ENCODE measurements around the gene BDH2.

The BDH2 gene

GRCh38 chr4:103099691-103100392 is at the start of gene BDH2:
Gene BDH2, minus strand, starts transcription at chr4:103099834. Its CDS starts 3,580 bp downstream, at chr4:103096254.
- peak; percentile 78 to 91 for DNase-seq

- DNase-seq = no peak
These were observed 45.3 kb upstream of the BDH2 start for GRCh38 chr4:103144926-103145325.

DNA sequence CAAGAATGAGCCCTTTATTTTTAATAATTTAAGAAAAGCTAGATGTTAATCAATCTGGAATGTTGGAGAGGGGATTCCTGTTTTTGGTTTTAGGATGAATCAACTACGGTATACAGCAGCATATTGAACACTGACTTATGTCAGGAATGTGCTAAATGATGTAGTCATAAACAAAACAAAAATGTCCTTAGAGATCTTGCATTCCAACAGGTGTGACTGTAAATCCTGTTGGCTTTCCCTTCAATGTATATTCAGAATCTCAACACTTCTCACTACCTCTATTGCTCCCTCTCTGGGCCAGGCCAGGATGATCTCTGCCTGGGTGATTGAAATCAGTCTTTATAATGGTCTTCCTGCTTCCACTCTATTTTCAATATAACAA is 37.8 kb upstream of the BDH2 start:
- DNase-seq = no peak

GRCh38 chr4:103136671-103137445 is 37.2 kb upstream of the BDH2 start:
- DNase-seq = no peak

- DNase-seq = no peak
These were observed 29.5 kb upstream of the BDH2 start for GRCh38 chr4:103129174-103129573.

- no peak for DNase-seq
These were observed 26.5 kb upstream of the BDH2 start for GRCh38 chr4:103126126-103126525.

- no peak for DNase-seq
These were observed 23.5 kb upstream of the BDH2 start for GRCh38 chr4:103123114-103123513.

DNA sequence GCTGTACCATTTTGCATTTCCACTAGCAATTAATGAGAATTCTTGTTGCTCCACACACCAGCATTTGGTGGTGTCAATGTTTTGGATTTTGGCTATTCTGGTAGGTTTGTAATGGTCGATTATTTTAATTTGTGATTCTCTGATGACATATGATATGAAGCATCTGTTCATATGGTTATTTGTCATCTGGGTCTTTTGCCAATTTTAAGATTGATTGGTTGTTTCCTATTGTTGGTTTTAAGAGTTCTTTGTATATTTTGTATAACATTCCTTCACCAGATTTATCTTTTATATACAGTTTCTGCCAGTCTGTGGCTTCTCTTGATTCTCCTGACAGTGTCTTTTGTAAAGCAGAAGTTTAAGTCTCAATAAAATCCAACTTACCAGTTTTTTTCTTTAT is 18.5 kb upstream of the BDH2 start:
- no peak for DNase-seq

DNA sequence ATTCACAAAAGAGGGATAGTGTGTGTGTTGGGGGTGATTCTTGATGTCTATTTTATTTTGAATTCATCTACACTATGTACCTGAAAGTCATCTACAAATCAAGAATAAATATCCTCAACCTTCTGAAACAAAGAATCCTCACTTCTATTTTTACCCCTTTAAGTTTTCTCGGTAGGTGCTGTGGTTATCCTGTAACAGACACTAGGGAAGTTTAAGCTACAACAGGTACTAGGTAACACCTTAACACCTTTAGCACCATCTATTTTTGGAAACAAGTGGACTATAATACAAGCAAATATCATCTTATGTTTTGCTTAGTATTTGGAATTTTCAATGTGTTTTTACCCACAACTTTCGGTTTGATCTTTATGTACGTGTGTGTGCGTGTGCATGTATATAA is 12.0 kb upstream of the BDH2 start:
- DNase-seq = no peak

DNA sequence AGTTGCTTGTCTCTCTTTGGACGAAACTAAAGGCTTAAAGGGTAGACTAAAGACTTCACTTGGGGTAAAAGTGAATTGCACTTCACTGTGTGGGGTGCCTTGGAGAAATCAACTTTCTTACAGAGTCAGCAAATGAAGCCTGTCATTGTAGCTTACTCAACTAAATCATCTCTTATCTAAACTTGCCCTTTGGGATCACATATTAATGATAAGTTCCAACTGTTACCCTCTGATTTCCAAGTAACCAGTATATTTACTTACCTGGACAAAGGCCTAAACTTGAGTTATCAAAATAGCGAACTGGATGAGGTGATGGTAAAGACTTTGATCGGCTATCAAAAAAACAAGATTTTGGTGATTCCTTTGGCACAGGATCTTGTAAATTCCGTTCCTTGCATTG is 8.9 kb upstream of the BDH2 start:
- no peak for DNase-seq

GRCh38 chr4:103105558-103106356 is 6.1 kb upstream of the BDH2 start:
- no peak for DNase-seq

GRCh38 chr4:103104886-103105285 is 5.3 kb upstream of the BDH2 start:
- no peak for DNase-seq

- no peak for DNase-seq
These were observed 1.1 kb upstream of the BDH2 start for GRCh38 chr4:103100691-103101090.

DNA sequence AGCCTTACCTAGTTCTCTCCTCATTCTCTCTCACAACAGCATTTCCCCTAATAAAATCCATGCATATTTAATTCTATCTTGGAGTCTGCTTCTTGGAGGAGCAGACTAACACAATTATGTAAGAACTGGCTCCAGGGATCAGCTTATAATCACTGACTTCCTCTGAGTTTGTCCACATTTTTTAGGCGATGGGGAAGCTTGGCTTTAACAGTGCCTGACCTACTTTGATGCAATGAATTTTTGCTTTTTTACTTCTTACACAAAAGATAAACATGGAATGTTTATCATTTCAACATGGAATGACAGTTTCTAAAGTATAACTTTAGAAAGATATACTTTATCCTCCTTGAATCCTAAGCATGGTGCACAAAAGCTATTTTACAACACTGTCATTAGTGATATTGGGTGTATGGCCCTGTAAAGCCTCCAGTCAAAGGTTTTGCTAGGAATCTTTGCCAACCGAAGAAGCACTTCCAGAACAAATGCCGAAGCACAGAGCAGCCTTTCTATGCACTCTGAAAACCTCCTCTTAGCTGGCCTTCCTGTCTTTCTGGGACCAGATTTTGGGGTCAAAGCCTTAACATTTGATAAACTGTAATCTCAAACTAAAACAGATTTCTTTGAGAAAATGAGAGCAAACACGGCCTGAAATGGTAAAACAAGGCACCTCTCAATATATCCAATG is 736 bp downstream of the BDH2 start:
- DNase-seq = no peak

- DNase-seq = no peak
These were observed 1.3 kb downstream of the BDH2 start for GRCh38 chr4:103098341-103098740.

- DNase-seq = no peak
These were observed 2.5 kb downstream of the BDH2 start for GRCh38 chr4:103097112-103097511.

DNA sequence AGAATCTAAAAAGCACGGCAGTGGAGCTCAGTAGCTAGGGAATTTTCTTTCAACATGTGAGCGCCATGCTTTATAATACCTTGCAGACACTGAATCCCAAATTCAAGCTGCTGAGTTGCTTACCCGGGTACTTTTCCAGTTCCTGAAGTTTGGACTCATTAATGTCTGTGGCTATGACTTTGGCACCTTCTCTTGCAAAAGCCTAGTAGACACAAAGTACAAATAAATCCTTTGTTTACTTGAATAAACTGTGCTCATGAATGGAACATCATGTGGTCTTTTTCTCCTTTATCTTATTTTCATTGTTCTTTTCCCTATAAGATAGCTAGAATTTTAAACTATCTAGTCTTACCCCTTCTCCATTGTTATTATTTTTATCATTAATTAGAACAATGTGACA is 4.6 kb downstream of the BDH2 start:
- no peak for DNase-seq

GRCh38 chr4:103092245-103092644 is 7.4 kb downstream of the BDH2 start:
- DNase-seq = peak in 1 of 2 donors; percentile 13

DNA sequence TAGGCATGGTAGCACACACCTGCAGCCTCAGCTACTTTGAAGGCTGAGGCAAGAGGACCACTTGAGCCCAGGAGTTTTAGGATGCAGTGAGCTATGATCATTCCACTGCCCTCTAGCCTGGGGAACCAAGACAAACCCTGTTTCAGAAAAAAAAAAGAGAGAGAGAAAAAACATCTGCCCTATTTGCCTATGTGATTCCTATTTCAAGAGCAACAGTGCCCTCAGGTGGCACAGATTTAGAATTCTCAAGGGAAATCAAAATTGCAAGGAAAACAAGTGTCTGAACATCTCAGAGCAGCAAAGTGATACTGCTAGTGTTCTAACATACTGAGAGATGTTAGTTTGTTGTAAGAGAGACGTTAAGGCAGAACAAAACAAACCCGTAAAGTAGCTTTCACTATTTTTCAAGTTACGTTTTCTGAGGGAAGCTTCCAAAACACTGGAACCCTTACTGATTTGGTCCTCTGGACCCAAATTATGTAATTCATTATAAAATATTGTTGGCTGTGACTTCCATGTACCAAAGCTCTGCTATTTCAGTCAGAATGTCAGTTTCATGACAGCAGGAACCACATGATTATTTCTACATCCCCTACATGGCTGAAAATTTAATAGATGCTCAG is 7.9 kb downstream of the BDH2 start:
- peak; percentile 51 to 79 for DNase-seq

DNA sequence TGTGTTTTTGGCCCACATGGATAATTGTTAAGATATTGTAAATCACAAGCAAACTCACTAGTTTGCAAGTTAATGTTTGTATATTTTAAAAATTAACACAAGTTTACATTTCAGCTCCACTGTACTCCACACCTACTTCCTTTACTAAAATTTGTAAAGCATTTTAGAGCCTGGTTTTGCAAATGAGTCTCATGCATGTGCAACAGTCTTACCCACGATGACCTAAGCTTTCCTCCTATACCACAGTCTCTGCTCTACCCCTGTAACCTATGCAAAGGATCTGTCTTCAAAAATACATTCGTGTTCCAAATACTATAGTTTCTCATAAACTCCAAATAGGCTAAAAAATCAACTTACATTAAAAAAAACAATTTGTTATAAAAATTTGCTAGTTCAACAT is 10.2 kb downstream of the BDH2 start:
- DNase-seq = no peak

GRCh38 chr4:103086551-103086950 is 13.1 kb downstream of the BDH2 start:
- DNase-seq = no peak

DNA sequence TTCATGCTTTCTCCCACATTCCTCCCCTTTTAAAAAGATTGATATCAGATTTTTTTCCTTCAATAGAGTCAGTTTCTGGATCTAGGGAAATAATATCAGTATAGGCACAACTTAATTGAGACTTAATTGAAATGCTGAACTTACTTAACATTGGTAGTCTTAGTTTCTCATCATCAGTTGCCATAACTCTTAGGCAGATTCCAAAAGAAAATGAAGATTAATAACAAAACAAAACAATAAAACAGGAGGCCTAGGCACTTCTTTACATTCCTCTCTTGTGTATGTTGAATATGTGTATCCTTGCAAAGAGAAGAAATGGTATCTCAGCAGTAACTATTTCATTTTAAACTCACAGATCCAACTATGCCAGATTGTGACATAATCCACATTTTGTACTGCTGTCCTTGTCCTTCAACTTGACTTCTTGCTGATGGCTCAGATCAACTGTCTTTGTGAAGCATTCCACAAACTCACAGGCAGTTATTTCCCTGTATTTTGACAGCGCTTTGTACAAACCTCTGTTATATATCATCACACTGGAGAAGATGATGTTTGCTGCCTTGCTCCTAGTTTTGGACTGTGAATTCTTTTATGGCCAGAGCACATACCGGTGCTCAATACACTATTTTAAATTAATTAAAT is 14.0 kb downstream of the BDH2 start:
- DNase-seq = no peak
